ENCODE measurements around the gene FCRL2.
A peak's percentile ranks its signal among the peaks of the same experiment; 100 is the strongest.

The FCRL2 gene

DNA sequence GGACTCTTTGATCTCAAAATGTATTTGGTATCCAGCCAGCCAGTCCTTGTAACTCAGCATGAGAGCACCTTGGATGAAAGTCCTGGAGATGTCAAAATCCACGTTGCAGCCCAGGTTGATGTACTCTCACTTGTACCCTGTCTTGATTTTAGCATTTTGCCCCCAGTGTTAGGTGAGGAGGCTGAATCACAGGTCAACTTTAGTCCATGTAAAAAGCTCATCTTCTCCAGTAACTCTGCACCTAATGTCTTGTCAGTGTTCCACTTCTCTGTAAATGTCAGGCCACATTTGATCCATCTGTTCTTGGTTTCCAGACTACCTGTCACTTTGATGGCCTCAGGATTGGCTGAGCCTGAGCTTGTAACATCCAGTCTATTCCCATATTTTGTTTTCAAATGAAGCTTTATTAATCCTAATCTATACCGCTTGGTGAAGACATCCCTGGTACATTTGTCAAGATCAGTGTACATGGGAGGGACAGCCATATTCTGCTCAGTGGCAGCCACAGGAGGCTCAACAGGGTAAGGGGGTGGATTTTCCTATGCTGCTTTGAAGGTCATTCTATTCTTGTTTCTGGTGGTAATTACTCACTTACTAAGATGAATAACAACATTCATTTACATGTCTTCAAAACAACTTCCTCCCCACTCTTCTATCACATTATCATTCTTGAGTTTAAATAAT, 52.3 kb downstream of the FCRL2 start:
- peaks cover 18% of the 10 kb centered on the region for H3K4me1 Mint-ChIP-seq (ENCODE audit: low read depth)
- peaks cover 4% of the 10 kb centered on the region for H3K36me3 Mint-ChIP-seq (ENCODE audit: low read depth)
- H3K27me3 Mint-ChIP-seq, result peaks cover 6% of the 10 kb centered on the region
- no peak overlapping the region for H3K4me3 Mint-ChIP-seq
- DNase-seq, result no peak
- H3K9me3 Mint-ChIP-seq, result peaks cover 16% of the 10 kb centered on the region
- peak overlapping the region; percentile 53 for H3K27ac Mint-ChIP-seq

- no peak overlapping the region for H3K27ac Mint-ChIP-seq
- peaks cover 4% of the 10 kb centered on the region for H3K36me3 Mint-ChIP-seq (ENCODE audit: low read depth)
- H3K4me1 Mint-ChIP-seq (ENCODE audit: low read depth), result peaks cover 18% of the 10 kb centered on the region
- H3K27me3 Mint-ChIP-seq, result peaks cover 2% of the 10 kb centered on the region
- DNase-seq, result no peak
- H3K4me3 Mint-ChIP-seq, result no peak overlapping the region
- H3K9me3 Mint-ChIP-seq, result peaks cover 16% of the 10 kb centered on the region
These were observed 53.8 kb downstream of the FCRL2 start for GRCh38 chr1:157723157-157723556.

DNA sequence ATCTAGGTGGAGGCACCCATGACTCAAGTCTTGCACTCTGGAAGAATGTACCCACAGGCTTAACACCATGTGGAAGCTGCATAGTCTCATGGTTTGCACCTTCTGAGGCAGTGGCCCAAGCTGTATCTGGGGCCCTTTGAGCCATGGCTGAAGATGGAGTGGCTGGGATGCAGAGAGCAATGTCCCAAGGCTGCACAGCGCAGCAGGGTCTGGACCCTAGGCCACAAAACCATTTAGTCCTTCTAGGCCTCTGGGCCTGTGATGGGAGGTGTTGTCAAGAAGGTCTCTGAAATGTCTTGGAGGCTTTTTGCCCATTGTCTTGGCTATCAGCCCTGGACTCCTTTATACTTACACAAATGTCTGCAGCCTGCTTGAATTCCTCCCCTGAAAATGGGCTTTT, 54.9 kb downstream of the FCRL2 start:
- H3K9me3 Mint-ChIP-seq, result peaks cover 16% of the 10 kb centered on the region
- H3K27me3 Mint-ChIP-seq, result no peaks in the 10 kb centered on the region
- H3K27ac Mint-ChIP-seq, result no peak overlapping the region
- DNase-seq, result no peak
- H3K4me3 Mint-ChIP-seq, result no peak overlapping the region
- H3K36me3 Mint-ChIP-seq (ENCODE audit: low read depth), result peaks cover 4% of the 10 kb centered on the region
- peaks cover 18% of the 10 kb centered on the region for H3K4me1 Mint-ChIP-seq (ENCODE audit: low read depth)

GRCh38 chr1:157715736-157716135, 61.2 kb downstream of the FCRL2 start:
- Mint-ChIP-seq H3K4me3 (no peak overlapping the region), H3K9me3 (peaks cover under 1% of the 10 kb centered on the region), H3K4me1 (ENCODE audit: low read depth) (no peaks in the 10 kb centered on the region), H3K27ac (no peak overlapping the region), H3K27me3 (no peaks in the 10 kb centered on the region), H3K36me3 (ENCODE audit: low read depth) (no peaks in the 10 kb centered on the region)
- DNase-seq, result no peak

- DNase-seq, result no peak
- no peak overlapping the region for H3K27ac Mint-ChIP-seq
- H3K4me1 Mint-ChIP-seq (ENCODE audit: low read depth), result no peaks in the 10 kb centered on the region
- no peak overlapping the region for H3K4me3 Mint-ChIP-seq
- H3K36me3 Mint-ChIP-seq (ENCODE audit: low read depth), result no peaks in the 10 kb centered on the region
- no peaks in the 10 kb centered on the region for H3K9me3 Mint-ChIP-seq
- no peaks in the 10 kb centered on the region for H3K27me3 Mint-ChIP-seq
These were observed 65.1 kb downstream of the FCRL2 start for GRCh38 chr1:157711802-157712201.

DNA sequence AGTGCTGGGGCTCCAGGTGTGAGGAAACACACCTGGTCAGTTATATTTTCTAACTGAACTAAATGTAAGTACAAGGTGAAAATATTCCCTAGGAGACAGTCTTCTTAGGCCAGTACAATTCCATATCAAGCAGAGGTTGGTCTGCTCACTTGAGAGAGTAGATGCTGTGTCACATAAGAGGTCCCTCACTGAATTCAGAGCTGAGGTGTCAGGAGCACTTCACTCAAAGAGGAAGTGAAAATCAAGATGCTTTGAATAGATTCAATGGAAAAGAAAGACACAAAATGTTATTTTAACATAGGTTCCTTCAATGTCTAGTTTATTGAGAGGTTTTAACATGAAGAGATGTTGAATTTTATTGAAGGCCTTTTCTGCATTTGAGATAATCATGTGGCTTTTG, 72.1 kb downstream of the FCRL2 start:
- no peak overlapping the region for H3K27ac Mint-ChIP-seq
- H3K9me3 Mint-ChIP-seq, result no peaks in the 10 kb centered on the region
- DNase-seq, result no peak
- H3K27me3 Mint-ChIP-seq, result peaks cover 8% of the 10 kb centered on the region
- H3K36me3 Mint-ChIP-seq (ENCODE audit: low read depth), result no peaks in the 10 kb centered on the region
- no peak overlapping the region for H3K4me3 Mint-ChIP-seq
- H3K4me1 Mint-ChIP-seq (ENCODE audit: low read depth), result peaks cover 6% of the 10 kb centered on the region

GRCh38 chr1:157703981-157704380, 73.0 kb downstream of the FCRL2 start:
- H3K4me3 Mint-ChIP-seq, result no peak overlapping the region
- no peaks in the 10 kb centered on the region for H3K36me3 Mint-ChIP-seq (ENCODE audit: low read depth)
- peaks cover 6% of the 10 kb centered on the region for H3K4me1 Mint-ChIP-seq (ENCODE audit: low read depth)
- no peak for DNase-seq
- peaks cover 17% of the 10 kb centered on the region for H3K27me3 Mint-ChIP-seq
- no peaks in the 10 kb centered on the region for H3K9me3 Mint-ChIP-seq
- no peak overlapping the region for H3K27ac Mint-ChIP-seq

- no peak overlapping the region for H3K4me3 Mint-ChIP-seq
- H3K36me3 Mint-ChIP-seq (ENCODE audit: low read depth), result no peaks in the 10 kb centered on the region
- H3K9me3 Mint-ChIP-seq, result no peaks in the 10 kb centered on the region
- peaks cover 9% of the 10 kb centered on the region for H3K4me1 Mint-ChIP-seq (ENCODE audit: low read depth)
- H3K27me3 Mint-ChIP-seq, result peaks cover 30% of the 10 kb centered on the region
- DNase-seq, result no peak
- peak overlapping the region; percentile 74 for H3K27ac Mint-ChIP-seq
These were observed 74.6 kb downstream of the FCRL2 start for GRCh38 chr1:157702308-157702825.

GRCh38 chr1:157700732-157701131, 76.2 kb downstream of the FCRL2 start, which contains the start of gene FCRL3:
TSS of gene FCRL3 (minus strand) at chr1:157700769. CDS start at chr1:157700489, 280 bp downstream.
- no peaks in the 10 kb centered on the region for H3K36me3 Mint-ChIP-seq (ENCODE audit: low read depth)
- H3K4me1 Mint-ChIP-seq (ENCODE audit: low read depth), result peaks cover 9% of the 10 kb centered on the region
- peaks cover 31% of the 10 kb centered on the region for H3K27me3 Mint-ChIP-seq
- H3K4me3 Mint-ChIP-seq, result peak within 1 kb of the TSS; percentile 44
- DNase-seq, result no peak
- H3K9me3 Mint-ChIP-seq, result no peaks in the 10 kb centered on the region
- H3K27ac Mint-ChIP-seq, result peak within 1 kb of the TSS; percentile 78

DNA sequence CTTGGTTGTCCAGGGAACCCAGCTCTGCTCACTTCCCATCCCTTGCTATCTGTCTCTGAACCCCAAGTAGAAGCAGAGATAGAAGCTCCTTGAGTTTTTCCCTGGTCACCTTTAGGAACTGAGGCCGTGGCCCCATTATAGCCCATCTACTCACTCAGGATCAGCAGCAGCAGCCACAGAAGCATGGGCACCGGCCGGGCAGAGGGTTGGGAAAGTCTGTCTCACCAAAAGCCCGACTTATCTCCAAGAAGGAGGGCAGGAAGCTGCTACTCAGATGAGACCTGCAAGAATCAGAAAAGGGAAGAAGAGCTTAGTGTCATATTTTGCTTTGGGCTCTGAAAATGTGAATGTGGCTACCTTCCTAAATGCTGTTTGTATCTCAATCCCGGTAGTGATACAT, 76.6 kb downstream of the FCRL2 start:
- DNase-seq, result no peak
- no peaks in the 10 kb centered on the region for H3K9me3 Mint-ChIP-seq
- H3K27ac Mint-ChIP-seq, result peak overlapping the region; percentile 78
- peaks cover 9% of the 10 kb centered on the region for H3K4me1 Mint-ChIP-seq (ENCODE audit: low read depth)
- no peaks in the 10 kb centered on the region for H3K36me3 Mint-ChIP-seq (ENCODE audit: low read depth)
- H3K4me3 Mint-ChIP-seq, result peak overlapping the region; percentile 44
- H3K27me3 Mint-ChIP-seq, result peaks cover 31% of the 10 kb centered on the region

- Mint-ChIP-seq H3K4me3 (no peak overlapping the region), H3K36me3 (ENCODE audit: low read depth) (no peaks in the 10 kb centered on the region), H3K4me1 (ENCODE audit: low read depth) (peaks cover 9% of the 10 kb centered on the region), H3K27ac (peak overlapping the region; percentile 42), H3K9me3 (no peaks in the 10 kb centered on the region), H3K27me3 (peaks cover 31% of the 10 kb centered on the region)
- no peak for DNase-seq
These were observed 79.0 kb downstream of the FCRL2 start for GRCh38 chr1:157697781-157698569.

GRCh38 chr1:157696966-157697628, 79.8 kb downstream of the FCRL2 start:
- Mint-ChIP-seq H3K9me3 (no peaks in the 10 kb centered on the region), H3K27me3 (peaks cover 29% of the 10 kb centered on the region), H3K4me1 (ENCODE audit: low read depth) (peaks cover 8% of the 10 kb centered on the region), H3K36me3 (ENCODE audit: low read depth) (no peaks in the 10 kb centered on the region), H3K27ac (peak overlapping the region; percentile 55), H3K4me3 (no peak overlapping the region)
- DNase-seq, result no peak
